GM15510 (cell line): ENCODE data around the gene VPS37D.
A peak's percentile ranks its signal among the peaks of the same experiment; 100 is the strongest.

Source experiments
- POLR2A ChIP-seq: IDR thresholded peaks from 3 replicates; pipeline ENCODE4 v1.6.1; 2011; ENCODE audit warnings: borderline replicate concordance; ENCODE audit not compliant: insufficient read length; ENCODE audit errors: extremely low read depth

The VPS37D gene, protein sequence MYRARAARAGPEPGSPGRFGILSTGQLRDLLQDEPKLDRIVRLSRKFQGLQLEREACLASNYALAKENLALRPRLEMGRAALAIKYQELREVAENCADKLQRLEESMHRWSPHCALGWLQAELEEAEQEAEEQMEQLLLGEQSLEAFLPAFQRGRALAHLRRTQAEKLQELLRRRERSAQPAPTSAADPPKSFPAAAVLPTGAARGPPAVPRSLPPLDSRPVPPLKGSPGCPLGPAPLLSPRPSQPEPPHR

DNA sequence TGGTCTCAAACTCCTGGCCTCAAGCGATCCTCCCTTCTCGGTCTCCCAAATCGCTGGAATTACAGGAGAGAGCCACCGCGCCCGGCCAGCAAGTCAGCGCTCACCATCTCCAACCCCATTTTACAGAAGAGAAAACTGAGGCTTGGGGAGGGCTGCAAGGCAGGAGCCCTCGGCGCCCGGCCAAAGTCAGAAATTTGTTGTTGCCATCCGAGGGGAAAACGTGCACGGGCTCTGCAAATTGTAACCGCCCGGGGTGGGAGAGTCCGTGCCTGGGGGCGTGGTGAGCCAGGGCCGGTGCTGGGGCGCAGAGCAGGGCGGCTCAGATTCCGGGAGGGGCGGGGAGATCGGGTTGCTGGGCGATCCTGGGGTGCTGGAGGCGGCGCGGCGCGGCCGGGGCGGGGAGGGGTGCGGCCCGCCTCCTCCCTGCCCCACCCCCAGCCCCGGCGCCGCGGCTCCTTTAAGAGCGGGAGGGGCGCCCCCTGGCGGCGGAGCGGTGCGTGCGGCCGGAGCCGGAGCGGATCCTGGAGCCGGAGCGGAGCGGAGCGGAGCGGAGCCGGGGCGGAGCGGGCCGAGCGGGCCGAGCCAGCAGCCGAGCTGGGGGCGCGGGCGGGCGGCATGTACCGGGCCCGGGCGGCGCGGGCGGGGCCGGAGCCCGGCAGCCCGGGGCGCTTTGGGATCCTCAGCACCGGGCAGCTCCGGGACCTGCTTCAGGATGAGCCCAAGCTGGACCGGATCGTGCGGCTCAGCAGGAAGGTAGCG is at the start of gene VPS37D:
TSS of gene VPS37D (plus strand) at position 488 of the 759 bp plus-strand sequence. CDS start at position 616, 128 bp downstream.
- peak; percentile 20 for TF ChIP-seq POLR2A

DNA sequence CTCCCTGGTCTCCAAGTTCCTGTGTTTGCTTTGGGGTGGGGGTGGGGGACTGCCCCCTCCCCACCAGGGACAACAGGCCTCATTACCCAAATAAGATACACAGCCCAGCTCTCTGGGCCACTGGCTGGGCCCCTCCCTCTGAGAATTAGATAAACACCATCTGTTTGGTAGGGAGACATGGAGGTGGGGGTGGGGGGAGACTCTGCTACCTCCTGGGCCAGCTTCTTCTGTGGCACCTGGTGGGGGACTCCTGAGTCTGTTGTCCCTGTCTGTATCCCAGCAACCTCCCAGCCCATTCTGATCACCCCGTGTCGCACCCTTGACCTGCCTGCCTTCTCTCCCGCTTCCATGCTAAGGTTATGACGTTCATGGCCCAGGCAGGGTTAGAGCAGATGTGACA is 49.1 kb upstream of the VPS37D start:
- no peak for TF ChIP-seq POLR2A

DNA sequence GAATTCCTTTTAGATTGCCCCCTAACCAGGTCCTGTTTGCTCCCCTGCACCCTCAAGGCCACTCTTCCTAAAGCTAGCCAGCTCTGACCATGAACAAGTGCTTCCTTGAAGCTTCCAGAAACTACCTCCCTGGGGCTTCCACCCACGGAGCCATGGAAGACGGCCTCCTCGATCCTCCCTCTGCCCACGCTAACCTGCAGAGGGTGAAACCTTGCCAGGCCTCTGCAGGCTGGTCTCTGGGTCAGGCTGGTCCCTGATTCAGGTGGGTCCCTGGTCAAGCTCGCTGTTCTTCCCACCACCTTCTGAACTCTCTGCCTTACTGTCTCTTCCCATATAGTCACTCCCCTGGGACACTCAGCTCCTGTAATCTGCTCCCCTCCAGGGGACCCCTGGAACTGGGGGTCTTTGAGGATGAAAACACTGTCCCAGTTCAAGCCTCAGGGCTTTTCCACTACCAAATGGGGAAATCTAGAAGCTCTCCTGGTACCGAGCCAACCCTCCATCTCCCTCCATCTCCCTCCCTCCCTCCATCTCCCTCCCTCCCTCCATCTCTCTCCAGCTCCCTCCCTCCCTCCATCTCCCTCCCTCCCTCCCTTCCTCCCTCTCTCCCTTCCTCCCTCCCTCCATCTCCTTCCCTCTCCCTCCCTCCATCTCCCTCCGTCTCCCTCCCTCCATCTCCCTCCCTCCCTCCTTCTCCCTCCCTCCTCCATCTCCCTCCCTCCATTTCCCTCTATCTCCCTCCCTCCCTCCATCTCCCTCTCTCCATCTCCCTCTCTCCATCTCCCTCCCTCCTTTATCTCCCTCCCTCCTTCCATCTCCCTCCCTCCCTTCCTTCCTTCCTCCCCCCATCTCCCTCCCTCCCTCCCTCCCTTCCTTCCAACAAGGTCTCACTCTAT is 46.2 kb upstream of the VPS37D start:
- no peak for TF ChIP-seq POLR2A

DNA sequence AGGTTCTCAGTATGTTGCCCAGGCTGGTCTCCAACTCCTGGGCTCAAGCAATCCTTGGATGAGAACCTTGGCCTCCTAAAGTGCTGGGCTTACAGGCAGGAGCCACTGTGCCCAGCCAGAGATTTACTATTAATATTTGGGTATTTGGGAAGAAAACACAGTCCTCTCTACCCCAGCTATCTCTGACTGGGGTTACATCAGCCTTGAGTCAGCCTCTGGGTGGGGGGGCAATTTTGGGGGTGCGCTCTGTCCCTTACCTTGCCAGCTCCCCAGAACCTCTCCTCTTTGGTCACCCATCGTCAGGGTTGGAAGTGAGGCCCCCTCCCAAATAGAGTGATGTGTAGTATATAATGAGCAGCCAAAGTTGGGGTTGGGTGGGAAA is 45.1 kb upstream of the VPS37D start:
- no peak for TF ChIP-seq POLR2A

DNA sequence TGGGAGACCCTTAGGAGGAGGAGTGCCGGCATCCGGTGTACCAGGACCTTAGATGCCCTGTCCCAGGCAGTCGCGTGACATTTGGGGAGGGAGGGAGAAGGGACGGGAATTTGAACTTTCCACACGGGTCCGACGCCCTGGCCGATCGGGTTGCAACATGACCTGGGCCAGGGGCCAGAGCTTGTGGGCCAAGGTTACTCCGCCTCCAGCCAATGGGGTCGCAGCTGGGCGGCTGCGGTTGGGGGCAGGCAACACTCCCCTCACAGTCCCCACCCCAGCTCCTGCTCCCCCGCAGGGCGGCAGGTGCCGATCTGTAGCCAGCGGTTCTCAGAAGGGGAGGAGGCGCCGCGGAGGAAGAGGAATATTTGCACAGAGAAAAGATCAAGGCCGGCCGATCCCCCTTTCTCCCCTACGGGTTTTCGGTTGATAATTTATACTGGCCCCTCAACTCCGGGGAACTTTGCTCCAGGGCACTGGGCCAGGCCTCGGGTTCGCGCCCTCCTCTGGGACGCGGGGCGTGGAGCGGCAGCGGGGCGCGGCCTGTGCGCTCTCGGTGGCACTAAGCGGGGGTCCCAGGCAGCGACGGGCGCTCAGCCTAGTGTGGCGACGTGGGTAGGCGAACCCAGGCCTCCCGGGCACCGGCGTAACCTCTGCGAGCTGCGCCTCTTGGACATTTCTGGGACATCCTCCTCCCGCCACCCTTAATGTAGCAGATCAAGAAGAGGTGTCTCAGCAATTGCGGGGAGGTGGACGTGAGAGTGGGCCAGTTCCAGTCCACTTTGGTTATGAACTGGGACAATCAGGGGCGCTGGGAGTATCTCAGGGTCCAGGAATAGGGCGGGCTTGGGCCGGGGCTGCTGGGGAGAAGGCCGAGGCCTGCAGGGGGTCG is 44.5 kb upstream of the VPS37D start:
- TF ChIP-seq POLR2A, result no peak

DNA sequence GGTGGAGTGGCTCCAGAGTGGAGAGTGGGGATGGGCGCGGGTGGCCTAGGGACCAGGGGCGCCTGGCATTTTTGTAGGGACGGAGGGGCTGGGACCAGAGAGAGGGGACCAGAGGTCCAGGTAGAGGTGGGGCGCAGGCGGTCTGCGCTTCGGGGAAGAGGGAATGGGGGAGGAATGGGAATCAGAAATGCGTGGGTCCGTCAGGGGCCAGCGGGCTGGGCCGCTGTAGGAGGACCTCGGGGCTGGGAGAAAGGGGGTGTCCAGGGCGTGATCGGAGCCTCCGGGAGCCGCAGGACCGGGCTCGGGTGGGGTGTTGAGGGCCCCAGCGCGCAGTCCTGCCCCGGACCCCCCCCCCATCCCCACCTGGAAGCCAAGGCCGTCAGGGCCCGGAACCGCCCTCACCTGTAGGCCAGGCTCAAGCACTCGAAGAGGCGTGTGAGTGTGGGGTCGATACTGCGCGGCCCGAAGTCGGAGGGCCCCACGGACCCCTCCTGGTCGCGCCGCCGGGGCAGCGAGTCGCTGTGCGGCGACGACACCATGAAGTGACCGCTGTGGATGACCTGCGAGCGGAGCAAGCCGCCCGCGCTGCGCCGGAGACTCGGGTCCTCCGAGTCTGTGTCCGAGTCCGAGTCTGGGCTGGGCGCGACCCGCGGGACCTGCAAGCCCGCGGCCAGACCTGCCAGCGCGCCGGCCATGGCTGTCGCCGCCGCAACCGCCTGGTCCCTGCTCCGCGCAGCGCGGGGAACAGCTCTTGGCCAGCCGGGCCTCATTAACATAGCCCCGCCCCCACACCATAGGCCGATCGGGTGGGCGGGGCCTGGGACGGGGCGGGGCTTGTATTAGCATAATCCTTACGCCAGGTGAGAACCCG is 43.6 kb upstream of the VPS37D start, which contains the start of gene MLXIPL:
TSS of gene MLXIPL (minus strand) at position 725 of the 871 bp plus-strand sequence. CDS start at position 695, 30 bp downstream.
- no peak for TF ChIP-seq POLR2A

DNA sequence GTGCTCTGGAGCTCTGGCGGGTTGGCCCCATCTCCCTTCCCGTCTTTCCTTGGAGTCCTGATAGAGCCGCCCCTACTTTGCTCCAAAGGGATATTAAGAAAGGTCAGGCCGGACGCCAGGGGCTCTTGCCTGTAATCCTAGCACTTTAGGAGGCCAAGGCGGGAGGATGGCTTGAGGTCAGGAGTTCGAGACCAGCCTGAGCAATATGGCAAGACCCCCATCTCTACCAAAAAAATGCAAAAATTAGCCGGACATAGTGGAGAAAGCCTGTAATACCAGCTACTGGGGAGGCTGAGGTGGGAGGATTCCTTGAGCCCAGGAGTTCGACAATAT is 43.0 kb upstream of the VPS37D start:
- TF ChIP-seq POLR2A, result no peak

DNA sequence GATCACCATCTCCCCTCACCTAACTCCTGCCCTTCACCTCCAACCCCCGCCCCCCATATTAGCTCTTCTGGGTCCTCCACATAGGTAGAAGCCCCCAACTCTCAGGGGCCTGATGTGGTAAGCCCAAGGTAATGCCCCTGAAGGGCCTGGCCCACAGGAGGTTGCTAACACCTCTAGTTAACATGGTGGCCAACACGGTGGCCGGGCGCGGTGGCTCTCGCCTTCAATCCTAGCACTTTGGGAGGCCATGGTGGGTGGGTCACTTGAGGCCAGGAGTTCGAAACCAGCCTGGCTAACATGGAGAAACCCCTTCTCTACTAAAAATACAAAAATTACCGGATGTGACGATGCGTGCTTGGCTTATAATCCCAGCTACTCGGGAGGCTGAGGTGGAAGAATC is 42.4 kb upstream of the VPS37D start:
- TF ChIP-seq POLR2A, result no peak

DNA sequence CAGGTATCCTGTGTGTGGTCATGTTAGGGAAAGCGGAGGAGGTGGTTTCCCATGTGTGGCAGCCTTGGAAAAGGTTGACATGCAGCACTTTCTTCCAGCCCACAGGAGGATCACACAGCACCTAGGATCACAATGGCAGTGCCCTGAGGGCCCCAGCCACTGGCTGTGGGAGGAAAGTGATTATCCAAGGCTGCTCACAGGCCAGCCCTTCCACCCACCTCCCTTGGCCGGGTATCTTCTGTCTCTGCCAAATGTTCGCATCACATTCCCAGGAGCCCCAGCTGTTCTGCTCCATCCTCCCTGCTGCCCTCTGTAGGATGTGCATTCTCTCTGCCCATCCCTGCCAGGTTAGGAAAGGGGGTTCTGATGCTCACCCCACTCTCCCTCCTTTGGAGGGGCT is 40.8 kb upstream of the VPS37D start:
- no peak for TF ChIP-seq POLR2A

DNA sequence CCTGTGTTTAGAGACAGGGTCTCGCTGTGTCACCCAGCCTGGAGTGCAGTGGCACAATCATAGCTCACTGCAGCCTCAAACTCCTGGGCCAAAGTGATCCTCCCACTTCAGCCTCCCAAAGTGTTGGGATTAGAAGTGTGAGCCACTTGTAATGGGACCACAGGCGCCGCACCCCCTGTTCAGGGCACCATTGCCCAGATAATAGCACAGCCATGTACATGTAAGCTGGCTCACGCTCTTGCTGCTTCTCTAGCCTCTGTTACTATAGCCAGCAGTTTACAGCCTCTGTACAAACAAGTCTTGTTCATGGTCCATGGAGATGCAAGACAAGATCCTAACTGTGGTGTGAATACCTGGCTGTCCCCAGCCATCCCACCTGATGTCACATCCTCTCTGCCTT is 39.1 kb upstream of the VPS37D start:
- TF ChIP-seq POLR2A, result no peak

DNA sequence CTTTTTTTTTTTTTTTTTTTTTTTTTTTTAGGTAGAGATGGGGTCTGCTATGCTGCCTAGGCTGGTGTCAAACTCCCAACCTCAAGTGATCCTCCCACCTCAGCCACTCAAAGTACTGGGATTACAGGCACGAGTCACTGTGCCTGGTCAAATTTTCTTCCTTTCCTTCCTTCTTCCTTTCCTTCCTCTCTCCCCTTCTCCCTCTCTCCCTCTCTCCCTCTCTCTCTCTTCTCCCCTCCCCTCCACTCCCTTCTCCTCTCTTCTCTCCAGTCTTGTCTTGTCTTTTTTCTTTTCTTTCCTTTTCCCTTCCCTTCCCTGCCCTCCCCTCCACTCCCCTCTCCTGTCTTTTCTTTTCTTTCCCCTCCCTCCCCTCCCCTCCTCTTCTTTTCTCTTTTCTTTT is 36.1 kb upstream of the VPS37D start:
- no peak for TF ChIP-seq POLR2A

DNA sequence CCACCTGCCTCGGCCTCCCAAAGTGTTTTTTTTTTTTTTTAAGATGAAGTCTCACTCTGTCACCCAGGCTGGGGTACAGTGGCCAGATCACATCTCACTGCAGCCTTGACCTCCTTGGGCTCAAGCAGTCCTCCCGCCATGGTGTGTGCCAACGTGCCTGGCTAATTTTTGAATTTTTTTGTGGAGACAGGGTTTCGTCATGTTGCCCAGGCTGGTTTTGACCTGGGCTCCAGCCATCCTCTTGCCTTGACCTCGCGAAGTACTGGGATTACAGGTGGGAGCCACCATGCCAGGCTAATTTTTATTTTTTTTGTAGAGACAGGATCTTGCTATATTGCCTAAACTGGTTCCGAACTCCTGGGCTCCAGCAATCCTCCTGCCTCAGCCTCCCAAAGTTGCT is 34.3 kb upstream of the VPS37D start:
- no peak for TF ChIP-seq POLR2A

DNA sequence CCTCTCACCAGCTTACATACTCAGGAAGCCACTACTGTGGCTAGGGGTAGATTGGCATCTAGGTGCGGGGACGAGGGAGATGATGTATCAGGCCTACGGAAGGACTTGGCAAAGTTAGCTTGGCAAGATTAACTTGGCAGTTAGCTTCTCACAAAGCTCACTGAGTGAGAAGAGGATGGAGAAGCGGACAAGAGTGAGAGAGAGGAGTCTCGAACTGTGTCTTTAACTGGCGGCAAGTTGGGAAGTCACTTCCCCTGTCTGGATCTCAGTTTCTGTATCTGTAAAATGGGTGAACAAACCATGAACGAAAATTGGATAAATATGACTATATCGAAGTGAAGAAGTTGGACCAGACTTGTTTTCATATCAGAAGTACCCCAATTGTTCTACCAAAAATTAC is 33.8 kb upstream of the VPS37D start:
- TF ChIP-seq POLR2A, result no peak
